ENCODE data around the gene RGS3.

The RGS3 gene

GRCh38 chr9:113590991-113591898, 127.7 kb downstream of the RGS3 start:
- no peak for DNase-seq

- no peak for DNase-seq
These were observed 128.5 kb downstream of the RGS3 start for GRCh38 chr9:113591899-113592625.

- no peak for DNase-seq
These were observed 129.5 kb downstream of the RGS3 start for GRCh38 chr9:113592876-113593575.

GRCh38 chr9:113593682-113594281, 130.3 kb downstream of the RGS3 start:
- DNase-seq: no peak

- DNase-seq: no peak
These were observed 131.2 kb downstream of the RGS3 start for GRCh38 chr9:113594484-113595299.

GRCh38 chr9:113596616-113597320, 133.2 kb downstream of the RGS3 start:
- DNase-seq: no peak

- DNase-seq: no peak
These were observed 134.1 kb downstream of the RGS3 start for GRCh38 chr9:113597390-113598241.

GRCh38 chr9:113598451-113598850, 134.9 kb downstream of the RGS3 start:
- no peak for DNase-seq

- DNase-seq: no peak
These were observed 135.4 kb downstream of the RGS3 start for GRCh38 chr9:113598883-113599282.

- no peak for DNase-seq
These were observed 136.1 kb downstream of the RGS3 start for GRCh38 chr9:113599646-113600022.

GRCh38 chr9:113600023-113600823, 136.7 kb downstream of the RGS3 start:
- no peak for DNase-seq

GRCh38 chr9:113600871-113601614, 137.5 kb downstream of the RGS3 start:
- no peak for DNase-seq

- no peak for DNase-seq
These were observed 138.1 kb downstream of the RGS3 start for GRCh38 chr9:113601656-113602055.

GRCh38 chr9:113602126-113603047, 138.9 kb downstream of the RGS3 start:
- no peak for DNase-seq

- no peak for DNase-seq
These were observed 139.5 kb downstream of the RGS3 start for GRCh38 chr9:113603048-113603375.

- no peak for DNase-seq
These were observed 140.2 kb downstream of the RGS3 start for GRCh38 chr9:113603773-113604172.

- DNase-seq: no peak
These were observed 140.9 kb downstream of the RGS3 start for GRCh38 chr9:113604393-113604792.

- no peak for DNase-seq
These were observed 143.0 kb downstream of the RGS3 start for GRCh38 chr9:113606510-113606909.
